ENCODE measurements around the gene RGMA.

DNA sequence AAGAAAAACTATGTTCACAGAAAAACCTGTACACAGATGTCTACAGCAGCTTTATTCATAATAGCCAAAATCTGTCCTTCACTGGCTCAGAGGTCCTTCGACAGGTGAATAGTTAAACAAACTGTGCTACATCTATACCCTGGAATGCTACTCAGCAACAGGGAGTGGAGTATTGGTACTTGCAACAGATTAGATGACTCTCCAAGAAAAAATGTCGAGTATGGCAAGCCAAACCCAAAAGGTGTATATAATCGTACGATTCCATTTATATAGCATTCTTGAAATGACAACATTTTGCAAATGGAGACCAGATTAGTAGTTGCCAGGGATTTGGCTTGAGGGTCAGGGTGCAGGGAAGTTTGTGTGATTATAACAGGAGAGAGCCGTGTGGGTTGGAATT lies 22.4 kb upstream of the RGMA start:
- TF ChIP-seq, protein P1, sequence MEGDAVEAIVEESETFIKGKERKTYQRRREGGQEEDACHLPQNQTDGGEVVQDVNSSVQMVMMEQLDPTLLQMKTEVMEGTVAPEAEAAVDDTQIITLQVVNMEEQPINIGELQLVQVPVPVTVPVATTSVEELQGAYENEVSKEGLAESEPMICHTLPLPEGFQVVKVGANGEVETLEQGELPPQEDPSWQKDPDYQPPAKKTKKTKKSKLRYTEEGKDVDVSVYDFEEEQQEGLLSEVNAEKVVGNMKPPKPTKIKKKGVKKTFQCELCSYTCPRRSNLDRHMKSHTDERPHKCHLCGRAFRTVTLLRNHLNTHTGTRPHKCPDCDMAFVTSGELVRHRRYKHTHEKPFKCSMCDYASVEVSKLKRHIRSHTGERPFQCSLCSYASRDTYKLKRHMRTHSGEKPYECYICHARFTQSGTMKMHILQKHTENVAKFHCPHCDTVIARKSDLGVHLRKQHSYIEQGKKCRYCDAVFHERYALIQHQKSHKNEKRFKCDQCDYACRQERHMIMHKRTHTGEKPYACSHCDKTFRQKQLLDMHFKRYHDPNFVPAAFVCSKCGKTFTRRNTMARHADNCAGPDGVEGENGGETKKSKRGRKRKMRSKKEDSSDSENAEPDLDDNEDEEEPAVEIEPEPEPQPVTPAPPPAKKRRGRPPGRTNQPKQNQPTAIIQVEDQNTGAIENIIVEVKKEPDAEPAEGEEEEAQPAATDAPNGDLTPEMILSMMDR (IDR thresholded peaks at IDR 0.05): no peak
- TF ChIP-seq POLR2A (IDR thresholded peaks at IDR 0.05) (no peak), POLR2AphosphoS5 (IDR thresholded peaks at IDR 0.05) (no peak), EP300 (IDR thresholded peaks at IDR 0.05) (no peak)
